Glomerular endothelial cell (primary cell): ENCODE data around the gene KCNJ3. TPM values are rescaled to one million over a fixed set of nuclear protein-coding genes. Genes with fewer than 3 reads are reported as not detected.

Experiments
- DNase-seq: peaks from one replicate; pipeline ENCODE4 v3.0.0-alpha.2; 2011; ENCODE audit warnings: low read depth, low spot score; ENCODE audit errors: extremely low read depth
- total RNA-seq: library from RNA; depleted of rRNA; stranded (reverse); fragments of >200 nt; gene quantifications from 2 replicates; pipeline ENCODE4 v1.2.3, GENCODE V29; 2015

The KCNJ3 gene
- total RNA-seq, 1 donor from 2014 or later, result not detected

DNA sequence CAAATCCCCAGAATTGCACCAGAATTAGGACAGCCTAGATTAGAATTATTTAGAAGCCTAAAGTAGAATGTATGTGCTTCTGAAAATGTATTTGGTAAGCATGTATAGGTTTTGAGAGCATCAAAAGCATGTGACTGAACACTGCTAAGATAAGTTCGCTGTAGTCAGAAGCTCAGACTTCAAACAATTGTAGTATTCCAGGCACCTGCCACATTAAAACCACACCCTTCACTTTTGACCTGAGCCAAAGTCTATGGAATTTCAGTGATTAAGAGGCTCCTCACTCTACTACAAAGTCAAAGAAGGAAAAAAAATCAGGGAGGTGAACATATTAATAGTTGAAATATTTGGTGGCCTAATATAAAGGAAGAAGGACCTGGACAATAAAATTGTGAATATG lies 8.2 kb downstream of the KCNJ3 start:
- no peak for DNase-seq

DNA sequence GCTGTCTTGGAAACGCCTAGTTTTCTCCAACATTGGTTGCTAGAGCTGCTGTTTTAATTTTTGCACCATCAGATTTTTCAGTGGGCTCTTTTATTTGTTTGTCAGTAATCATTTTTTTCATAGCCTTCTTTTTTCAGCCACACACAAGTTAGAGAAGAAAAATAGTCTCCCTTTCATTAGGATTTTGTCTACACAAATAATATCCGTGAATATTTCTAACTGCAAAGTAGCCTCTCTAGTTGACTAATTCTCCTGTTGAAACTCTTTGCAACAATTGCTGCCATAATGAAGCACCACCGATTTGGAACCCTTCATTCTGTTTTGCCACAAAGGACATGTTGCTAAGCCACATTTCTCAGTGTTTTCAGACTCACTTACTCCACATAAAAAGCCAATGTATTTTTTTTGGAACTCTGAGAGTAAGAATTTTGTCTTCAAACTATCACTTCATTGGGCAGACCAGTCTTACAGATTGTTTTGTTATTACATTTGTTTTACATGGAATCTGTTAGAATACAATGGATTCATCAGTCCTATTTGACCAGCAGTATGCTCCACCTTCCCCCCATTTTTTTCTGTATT lies 9.6 kb downstream of the KCNJ3 start:
- DNase-seq, result no peak

DNA sequence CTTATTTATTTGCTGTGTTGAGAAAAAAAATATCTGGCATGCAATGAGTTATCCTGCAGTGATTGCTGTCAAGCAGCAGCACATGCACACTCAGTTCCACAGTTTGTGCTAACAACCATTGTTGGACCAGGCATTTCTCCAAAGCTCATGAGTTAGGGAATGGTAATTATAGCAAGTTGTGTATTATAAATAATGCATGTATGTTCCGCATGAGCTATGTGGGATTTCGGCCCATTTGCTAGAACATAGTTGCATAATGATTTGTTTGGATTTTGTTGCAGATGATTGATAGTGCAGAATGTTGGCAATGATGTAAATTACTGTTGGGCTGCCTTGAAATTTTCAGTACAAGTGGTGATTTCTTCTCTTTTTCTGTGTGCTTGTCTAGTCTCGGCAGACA lies 10.7 kb downstream of the KCNJ3 start:
- no peak for DNase-seq

DNA sequence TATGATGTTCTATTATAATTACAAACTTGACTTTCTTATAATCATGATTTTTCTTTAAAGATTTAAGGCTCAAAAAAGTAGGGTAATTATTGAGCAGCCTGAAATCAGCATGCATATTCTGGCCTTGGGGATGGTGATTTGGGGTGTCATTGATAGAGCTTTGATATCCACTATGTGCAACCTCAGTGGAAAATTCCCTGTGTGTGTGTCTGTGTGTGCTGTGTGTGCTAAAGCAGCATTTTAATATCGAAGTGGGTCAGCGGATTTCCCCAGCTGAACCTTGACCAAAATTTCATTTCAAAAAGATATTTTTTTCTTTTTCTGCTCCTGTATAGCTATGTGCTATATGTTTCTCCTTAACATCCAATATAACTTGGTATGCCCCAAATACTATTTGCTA lies 11.6 kb downstream of the KCNJ3 start:
- no peak for DNase-seq

DNA sequence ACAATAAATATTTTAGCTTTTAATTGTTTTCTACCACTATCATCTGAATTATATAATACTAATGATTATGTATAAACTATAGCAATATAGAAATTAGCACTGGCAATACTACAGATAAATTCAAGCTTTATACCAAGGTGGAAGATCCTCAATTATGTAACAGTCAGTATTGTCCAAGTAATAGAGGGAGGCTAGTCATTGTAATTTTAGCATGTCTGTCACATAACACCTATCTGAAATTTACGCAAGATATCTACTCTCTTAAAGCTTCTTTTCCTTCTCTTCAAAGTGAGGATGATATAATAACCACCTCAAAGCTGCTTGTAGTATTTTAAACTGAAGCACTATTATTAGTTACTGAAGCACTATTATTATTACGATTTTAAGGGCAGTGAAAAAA lies 12.2 kb downstream of the KCNJ3 start:
- no peak for DNase-seq

DNA sequence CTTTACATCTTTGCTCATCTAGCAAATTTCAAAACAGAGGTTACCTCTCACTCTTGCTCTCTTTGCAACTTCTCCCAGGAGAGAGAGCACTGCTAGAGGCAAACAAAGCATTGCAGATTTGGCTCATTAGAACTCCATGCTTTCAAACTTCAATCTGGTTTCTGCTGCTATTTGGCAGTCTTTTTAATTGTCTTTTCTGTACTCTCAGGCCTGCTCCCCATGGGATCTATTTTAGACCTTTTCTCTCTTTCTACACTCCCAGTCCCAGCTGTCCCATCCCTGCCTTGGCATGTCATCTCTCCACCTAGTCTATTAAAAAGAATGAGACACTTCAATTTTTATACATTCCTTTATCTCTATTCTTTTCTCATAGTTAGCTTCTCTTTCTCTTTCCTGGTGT lies 15.2 kb downstream of the KCNJ3 start:
- DNase-seq, result no peak

DNA sequence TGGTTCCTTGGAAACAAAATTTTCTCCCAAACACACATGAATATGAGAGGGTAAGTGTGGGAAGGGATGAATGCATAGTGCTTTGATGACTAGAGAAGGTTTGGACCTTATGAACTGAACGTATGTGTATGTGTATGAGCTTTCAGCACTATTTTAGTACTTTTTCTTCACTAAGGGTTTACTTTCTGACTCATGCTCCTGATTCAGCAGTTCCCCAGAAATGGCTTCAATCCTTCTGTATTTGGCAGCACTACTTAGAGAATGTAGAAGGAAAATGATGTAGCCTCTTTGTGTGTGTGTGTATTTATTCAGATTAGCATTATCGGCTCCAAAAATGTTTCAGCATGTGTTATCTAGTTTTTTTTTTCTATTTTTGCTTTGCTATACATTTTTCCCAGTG lies 22.2 kb downstream of the KCNJ3 start:
- DNase-seq, result no peak

DNA sequence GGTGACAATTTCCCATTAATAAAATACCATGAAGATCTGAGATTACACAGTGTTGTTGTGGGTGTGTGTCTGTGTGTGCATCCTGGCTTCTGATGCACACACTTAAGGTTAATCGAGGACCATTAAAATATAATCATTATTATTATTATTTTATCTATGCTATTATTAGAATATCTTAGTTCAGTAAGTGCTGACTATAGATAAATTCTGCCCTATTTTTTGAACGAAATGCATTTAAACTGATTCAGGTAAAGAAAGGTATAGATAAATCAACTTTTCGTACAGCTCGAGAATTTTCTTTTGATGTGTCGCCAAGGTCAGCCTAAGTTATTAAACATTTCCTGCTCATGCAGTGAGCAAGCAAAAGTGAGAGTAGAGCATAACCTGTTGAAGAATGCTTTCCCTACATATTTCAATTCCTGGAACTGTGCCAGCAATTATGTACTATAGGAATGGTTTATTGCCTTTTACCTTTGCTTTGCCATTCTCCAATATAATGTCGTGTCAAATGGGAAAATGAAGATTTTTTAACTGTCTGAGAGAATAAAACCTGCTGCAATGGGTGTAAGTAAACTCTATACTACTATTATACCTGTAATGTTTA lies 25.8 kb downstream of the KCNJ3 start:
- no peak for DNase-seq

DNA sequence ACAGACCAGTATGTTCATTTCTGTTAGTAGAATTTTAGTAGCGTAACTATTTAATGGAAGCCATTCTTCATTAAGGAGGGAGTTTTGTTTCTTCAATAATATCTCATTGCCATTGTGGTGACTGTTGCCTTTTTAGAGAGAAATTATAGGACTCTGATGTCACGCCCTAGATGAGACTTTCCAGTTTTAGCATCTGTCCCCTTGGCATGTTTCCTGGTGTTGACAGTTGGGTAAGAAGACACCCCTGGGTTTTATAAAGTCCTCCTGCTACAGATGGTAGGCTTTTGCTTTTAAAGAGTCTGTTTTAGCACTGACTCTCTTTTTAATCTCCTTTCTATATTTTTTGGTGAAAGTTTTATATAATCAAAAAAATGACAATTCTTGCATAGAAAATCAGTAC lies 41.9 kb downstream of the KCNJ3 start:
- no peak for DNase-seq

DNA sequence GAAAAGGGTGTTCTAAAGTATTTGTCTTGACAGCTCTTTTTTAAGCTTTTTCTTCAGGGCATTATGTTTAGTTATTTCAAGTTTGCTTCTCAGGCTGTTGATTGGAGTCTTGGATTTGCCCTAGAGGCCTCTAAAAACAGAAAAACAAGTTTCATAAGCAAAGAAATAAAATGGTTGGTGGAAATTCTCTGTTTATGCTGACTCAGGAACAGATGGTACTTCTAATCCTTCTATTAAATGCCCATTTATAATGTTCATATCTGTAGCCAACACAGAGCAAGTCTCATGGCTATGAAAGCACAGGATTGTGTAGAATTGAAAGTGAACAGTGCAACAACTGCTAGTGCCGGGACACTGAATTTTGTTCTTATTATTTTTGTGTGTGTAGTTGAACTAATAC lies 60.4 kb downstream of the KCNJ3 start:
- DNase-seq, result no peak

DNA sequence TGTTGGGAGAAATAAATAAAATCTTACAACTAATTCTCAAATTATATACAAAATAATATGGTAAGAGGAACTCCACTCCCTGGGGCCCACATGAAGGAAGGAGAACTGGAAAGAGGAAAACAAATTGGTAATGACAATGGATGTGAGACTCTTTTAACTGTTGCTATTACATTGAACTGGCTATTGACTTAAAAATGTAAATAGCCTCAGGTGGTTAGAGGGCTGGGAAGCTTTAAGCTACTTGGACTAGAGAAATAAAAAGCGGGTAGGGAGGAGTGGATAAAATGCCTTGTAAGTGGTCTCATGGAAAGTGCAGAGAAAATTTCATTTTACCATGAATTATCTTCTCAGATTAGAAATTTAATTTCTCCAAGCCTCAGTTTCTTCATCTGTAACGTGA lies 64.1 kb downstream of the KCNJ3 start:
- no peak for DNase-seq

DNA sequence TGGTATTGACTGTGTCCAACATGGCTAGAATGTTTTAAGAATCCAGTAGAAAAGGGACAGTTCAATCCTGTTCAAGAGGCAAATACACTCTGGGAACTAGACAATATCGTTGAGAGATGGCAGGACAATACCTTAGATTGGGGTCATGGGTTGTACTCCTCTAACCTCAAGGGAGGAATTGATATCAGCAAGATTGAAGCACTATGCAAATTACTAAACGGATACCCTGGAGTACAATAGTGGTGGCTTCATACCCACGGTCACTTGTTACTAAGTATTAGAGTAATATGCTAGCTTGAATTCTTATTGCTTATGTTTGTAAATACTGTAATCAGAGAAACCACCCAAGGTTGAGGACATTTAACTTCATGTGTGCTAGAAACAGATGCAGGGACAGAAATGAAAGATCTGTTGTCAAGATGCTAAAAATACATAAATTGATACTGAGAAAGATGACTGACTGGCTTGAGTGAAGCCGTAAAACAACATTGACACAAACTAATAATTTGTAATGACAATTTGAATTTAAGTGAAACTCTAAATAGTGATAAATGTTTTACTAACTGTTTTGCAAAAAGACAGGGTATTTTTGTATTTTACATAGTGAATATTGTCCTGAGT lies 73.3 kb downstream of the KCNJ3 start:
- DNase-seq, result no peak

DNA sequence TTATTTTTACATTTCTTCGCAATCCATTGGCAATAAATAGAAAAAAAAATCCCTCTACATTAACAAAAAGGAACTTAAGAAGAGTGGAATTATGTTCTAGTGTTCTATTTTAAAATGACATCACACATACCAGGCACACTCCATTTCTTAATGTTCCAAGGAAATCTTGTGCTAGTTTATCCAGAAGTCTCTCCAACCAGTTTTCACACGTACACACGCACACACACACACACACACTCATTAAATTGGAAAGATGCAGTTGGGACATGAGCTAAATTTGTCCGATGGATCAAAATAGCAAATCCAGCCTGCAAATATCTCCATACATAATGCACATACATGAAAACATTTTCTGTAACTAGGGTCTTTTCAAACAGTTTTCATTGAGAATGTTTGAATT lies 78.3 kb downstream of the KCNJ3 start:
- no peak for DNase-seq

DNA sequence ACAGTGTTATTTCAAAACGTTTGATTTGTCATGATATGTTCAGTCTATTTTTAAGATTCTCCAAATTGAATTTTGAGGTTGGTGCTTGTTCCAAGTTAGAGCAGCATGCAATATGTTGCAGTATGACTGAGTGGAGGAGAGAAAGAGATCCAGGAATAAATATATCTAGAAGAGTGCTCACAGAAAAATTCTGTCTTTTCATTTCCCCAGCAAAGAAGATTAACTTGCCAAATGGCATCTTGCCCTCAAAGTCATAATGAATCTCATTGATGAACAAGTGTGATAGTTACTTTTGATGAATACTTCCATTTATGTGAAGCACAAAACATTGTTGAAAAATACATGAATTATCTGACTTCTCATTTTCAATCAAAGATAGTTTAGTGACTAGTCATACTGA lies 95.9 kb downstream of the KCNJ3 start:
- no peak for DNase-seq

DNA sequence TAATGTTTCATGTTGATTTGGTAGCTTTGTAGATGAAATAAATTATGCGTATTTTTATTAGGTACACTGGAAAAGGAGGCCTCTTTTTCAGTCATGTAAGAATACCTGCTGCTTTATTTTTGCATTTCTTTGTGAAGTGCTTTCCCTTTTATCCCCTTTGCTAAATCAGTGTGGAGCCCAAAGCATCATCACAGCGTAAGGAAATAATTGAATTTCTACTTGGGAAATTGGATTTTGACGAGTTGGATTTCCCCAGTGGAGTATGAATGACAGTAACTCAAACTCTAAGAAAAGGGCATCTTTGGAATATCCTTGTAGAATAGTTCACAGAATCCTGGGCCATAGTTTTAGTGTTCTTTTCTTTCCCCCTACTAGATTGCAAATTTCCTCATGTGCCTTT lies 97.2 kb downstream of the KCNJ3 start:
- no peak for DNase-seq

DNA sequence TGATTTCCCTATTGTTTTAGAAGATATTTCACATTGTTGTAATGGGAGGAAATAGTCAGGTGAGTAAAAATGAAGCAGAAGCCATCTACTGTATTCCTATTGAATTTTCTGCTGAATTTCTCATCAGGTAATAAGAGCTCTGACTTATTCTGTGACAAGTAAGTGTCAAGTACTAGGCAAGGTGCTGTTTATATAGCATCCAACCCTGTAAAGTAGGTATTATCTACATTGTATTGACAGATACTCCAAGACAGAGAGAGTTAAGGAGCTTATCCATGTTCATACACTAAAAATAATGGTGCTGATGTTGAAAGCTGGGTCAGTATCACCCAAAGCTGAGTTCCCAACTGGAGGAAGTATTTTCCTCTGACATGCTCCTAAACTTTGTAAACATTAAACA lies 106.0 kb downstream of the KCNJ3 start:
- no peak for DNase-seq

DNA sequence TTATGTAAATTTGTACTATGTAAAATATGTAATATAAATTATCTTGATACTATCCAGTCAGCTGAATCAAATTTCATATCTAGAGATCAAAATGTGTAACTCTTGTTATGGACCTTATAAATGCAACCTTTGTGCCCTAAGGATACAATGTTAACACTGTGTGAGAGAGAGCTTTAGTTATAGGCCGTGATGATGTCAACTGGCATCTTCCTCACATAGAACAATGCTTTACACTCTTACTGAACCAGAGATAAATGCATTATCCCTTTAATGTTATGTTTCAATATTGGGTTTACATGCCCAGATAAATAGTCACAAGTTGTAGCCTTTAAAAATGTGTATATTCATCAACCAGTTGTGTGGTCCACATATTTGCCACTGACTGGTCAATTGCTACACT lies 115.1 kb downstream of the KCNJ3 start:
- no peak for DNase-seq

DNA sequence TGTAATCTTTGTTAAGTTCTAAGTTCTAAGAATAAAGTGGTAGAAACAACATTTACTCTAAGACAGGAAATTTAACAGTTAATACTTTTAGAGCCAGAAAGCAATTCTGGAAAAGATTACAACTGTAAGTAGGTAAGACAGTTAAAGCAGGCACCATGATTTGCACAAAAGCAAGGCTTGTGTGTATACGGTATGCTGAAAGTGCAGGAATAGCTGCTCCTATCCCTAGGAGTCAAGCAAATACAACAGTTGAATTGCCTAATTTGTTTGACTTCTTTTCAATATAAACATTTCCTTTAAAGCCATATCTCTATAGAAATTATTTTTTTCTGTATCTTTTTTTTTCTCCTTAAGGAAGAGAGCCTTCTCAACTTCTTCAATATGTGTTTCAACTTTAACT lies 116.4 kb downstream of the KCNJ3 start:
- no peak for DNase-seq

DNA sequence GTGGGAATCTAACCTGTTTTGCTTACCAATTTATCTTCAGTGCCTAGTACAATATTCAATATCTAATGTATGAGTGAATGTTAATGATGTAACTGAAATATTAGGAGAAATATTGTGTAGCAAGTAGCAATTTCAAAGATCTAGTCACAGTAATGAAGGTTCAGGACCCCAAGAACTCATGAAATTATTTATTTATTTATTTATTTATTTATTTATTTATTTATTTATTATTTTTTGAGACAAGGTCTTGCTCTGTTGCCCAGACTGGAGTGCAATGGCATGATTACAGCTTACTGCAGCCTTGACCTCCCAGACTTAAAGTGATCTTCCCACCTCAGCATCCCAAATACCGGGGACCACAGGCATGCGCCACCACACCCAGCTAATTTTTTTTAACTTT lies 126.9 kb downstream of the KCNJ3 start:
- DNase-seq, result no peak

DNA sequence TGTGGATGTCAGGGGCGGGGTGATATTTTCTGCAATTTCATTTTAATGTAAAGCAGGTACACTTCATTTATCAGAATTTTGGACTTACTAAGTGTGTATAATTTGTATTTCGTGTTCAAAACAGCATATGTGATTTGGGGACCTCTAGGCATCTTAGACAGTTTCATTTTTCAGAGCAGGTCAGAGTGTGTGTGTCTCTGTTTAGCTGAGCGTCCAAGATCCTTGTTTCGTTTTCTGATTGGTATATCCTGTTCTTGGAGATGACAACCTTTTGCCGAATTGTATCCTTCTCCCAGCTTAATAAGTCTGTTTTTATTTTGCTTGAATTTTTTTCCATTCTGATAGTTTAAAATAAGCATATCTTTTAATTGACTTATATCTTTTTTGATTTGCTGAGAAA lies 128.3 kb downstream of the KCNJ3 start:
- DNase-seq, result no peak

DNA sequence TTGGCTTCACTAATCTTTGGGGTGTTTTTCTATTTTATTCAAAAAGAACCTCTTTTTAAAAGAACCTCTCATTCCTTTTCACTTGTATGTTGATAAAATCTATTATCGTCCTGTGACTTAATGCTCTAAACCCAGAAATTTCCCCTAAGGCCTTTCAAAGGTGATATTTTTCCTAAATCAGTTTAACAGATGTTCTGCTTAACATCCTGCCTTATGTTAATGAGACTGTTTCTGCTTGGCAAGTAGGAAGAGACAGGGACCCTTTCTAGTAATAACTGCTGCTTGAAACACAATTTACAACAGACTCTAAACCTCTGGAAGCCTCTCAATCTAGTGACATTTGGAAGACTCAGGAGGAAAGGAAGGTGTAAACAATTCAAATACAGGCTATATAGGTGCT lies 128.8 kb downstream of the KCNJ3 start:
- no peak for DNase-seq

DNA sequence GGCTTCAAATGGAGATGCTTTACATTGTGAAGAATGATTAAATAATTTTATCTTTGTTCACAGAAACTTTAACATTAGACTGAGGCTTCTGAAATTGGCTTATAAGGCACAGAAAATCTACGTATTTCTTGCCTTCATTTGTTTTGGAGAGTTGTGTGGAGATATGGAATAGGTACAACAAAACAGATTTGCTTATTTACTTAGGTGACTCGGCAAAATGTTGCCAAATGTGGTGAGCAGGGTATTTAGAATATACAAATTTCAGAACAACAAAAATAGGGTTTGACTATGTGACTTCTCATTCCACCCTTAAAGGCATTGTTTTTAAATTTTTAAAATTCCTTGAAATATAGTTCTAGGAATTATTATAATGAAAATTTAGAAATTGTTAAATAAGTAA lies 134.2 kb downstream of the KCNJ3 start:
- DNase-seq, result no peak

DNA sequence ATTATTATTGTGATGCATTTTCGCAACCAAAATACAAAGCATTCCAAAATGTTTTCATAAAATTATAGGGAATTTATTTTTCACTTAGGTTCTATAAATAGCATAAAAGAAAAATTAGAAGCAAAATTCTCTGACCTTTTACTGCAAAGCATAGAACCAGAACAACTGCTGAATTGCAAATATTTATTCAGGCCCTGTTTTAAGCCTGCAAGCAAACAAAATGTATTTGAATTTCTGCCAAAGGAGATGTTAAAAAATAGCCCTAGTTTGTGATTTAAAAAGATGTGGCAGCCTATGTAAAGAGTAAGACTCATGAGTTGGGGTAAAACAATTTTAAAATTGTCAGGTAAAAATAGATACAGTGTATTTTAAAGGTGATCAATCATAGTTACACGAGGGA lies 138.1 kb downstream of the KCNJ3 start:
- no peak for DNase-seq
